8988T (cell line): ENCODE measurements around the gene NOC2L.
"Not testable (repeated sequence)": the region's sequence is repeated elsewhere in the genome, so short reads cannot be mapped to it uniquely, and the experiment has no call there.

Experiments
- DNase-seq: peaks from one replicate; pipeline ENCODE4 v3.0.0; 2011

NOC2L gene

DNA sequence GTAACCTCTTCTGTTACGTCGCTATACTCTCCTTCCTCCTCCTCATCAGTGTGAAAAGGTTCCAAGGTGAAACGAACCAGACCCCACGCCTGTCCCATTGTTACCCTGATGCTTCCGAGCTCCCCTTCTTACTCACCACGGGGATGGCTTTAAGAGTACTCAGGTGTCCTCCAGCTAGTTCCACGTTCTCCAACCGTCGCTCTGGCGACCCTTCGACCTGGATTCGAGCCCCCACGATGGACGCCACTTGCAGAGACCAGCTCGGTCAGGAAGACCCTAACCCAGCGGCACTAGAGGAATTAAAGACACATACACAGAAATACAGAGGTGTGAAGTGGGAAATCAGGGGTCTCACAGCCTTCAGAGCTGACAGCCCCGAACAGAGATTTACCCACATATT lies 61.1 kb downstream of the NOC2L start:
- not testable (repeated sequence) for DNase-seq

DNA sequence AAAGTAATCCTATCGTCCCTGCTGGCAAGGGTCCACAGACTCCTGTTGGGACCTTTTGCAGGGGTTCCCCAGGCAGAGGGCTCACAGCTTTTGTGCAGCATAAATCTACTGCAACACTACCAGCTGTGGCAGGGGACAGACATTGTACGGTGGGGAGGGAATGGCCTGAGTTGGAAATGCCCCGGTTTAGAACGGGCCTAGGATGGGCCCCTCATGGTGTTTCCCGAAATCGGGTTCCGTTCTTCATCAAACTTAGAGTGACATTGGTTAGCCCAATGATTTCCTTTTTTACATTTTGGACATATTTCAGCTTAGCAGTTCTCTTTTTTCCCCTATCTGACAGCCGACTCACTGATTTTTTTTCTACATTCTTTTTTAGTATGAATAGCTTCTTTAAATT lies 61.8 kb downstream of the NOC2L start:
- no peak for DNase-seq
